HL-60 (cell line): Measurements from ENCODE around the gene COBL.

Source experiments
- DNase-seq, 2 experiments: peaks; one replicate each; pipeline ENCODE4 v3.0.0-alpha.2; 2010 to 2020; ENCODE audit warnings: low read depth in 1 of 2, low spot score in 1 of 2
- H3K27ac ChIP-seq: fragments of 250-450 bp; sonication (Bioruptor Pico); replicated peaks from 2 replicates; pipeline ENCODE4 v1.5.1; 2020; ENCODE audit warnings: mild to moderate bottlenecking, moderate library complexity
- H3K27me3 ChIP-seq: fragments of 250-450 bp; sonication (Bioruptor Pico); 2 replicates; pipeline ENCODE4 v1.5.1; 2021; ENCODE audit warnings: mild to moderate bottlenecking, moderate library complexity; ENCODE audit not compliant: insufficient read depth, poor library complexity, severe bottlenecking
- H3K4me3 ChIP-seq: replicated peaks from 2 replicates; pipeline ENCODE4 v1.5.1; 2011; ENCODE audit warnings: mild to moderate bottlenecking, control low read depth, low read length; ENCODE audit not compliant: insufficient read depth
- CTCF ChIP-seq: IDR thresholded peaks from one replicate; pipeline ENCODE4 v1.5.1; 2011; ENCODE audit warnings: low read length, control low read depth, inconsistent platforms; ENCODE audit not compliant: insufficient read depth
- GABPA ChIP-seq: IDR thresholded peaks from 2 replicates; pipeline ENCODE4 v1.6.1; 2012; ENCODE audit warnings: low read depth
- POLR2AphosphoS5 ChIP-seq: IDR thresholded peaks from 2 replicates; pipeline ENCODE4 v1.6.1; 2012; ENCODE audit warnings: low read depth
- REST ChIP-seq: IDR thresholded peaks from 2 replicates; pipeline ENCODE4 v1.6.1; 2012; ENCODE audit warnings: low read depth; ENCODE audit not compliant: insufficient replicate concordance
- SPI1 ChIP-seq: IDR thresholded peaks from 2 replicates; pipeline ENCODE4 v1.6.1; 2012; ENCODE audit warnings: low read depth, mild to moderate bottlenecking, borderline replicate concordance

COBL gene

GRCh38 chr7:51278797-51279196 is 37.8 kb downstream of the COBL start:
- Histone ChIP-seq H3K27me3 (peaks cover 2% of the 10 kb centered on the region), H3K27ac (no peak overlapping the region), H3K4me3 (no peak overlapping the region)
- no peak for DNase-seq
- TF ChIP-seq SPI1 = no peak
- TF ChIP-seq REST = no peak
- no peak for TF ChIP-seq GABPA
- TF ChIP-seq POLR2AphosphoS5 = no peak
- no peak for TF ChIP-seq CTCF

- peaks cover 2% of the 10 kb centered on the region for H3K27me3 ChIP-seq
- H3K27ac ChIP-seq = no peak overlapping the region
- H3K4me3 ChIP-seq = no peak overlapping the region
- TF ChIP-seq REST = no peak
- TF ChIP-seq CTCF = no peak
- no peak for TF ChIP-seq SPI1
- TF ChIP-seq GABPA = no peak
- TF ChIP-seq POLR2AphosphoS5 = no peak
- no peak for DNase-seq
Measured at GRCh38 chr7:51276967-51277366, 39.6 kb downstream of the COBL start.

GRCh38 chr7:51276091-51276605 is 40.5 kb downstream of the COBL start:
- H3K4me3 ChIP-seq = no peak overlapping the region
- no peak for TF ChIP-seq GABPA
- TF ChIP-seq CTCF = no peak
- TF ChIP-seq SPI1 = no peak
- TF ChIP-seq REST = no peak
- TF ChIP-seq POLR2AphosphoS5 = no peak
- no peak overlapping the region for H3K27ac ChIP-seq
- no peak for DNase-seq
- no peaks in the 10 kb centered on the region for H3K27me3 ChIP-seq
